Suprapubic skin (tissue), 4 donors: Measurements from ENCODE around the gene PRKACA. TPM values are rescaled to one million over a fixed set of nuclear protein-coding genes. Genes with fewer than 3 reads are reported as not detected.

Experiments
- DNase-seq, 2 donors: peaks; one replicate each; pipeline ENCODE4 v3.0.0-alpha.2; 2019; ENCODE audit warnings: low spot score in 2 of 2
- H3K27ac ChIP-seq: fragments of 200-600 bp; sonication (generic); one replicate; pipeline ENCODE4 v1.5.1; 2019
- H3K27me3 ChIP-seq: fragments of 200-600 bp; sonication (generic); one replicate; pipeline ENCODE4 v1.5.1; 2019
- H3K36me3 ChIP-seq: fragments of 200-600 bp; sonication (generic); one replicate; pipeline ENCODE4 v1.5.1; 2019
- H3K4me1 ChIP-seq: fragments of 200-600 bp; sonication (generic); one replicate; pipeline ENCODE4 v1.5.1; 2019
- H3K4me3 ChIP-seq: fragments of 200-600 bp; sonication (generic); one replicate; pipeline ENCODE4 v1.5.1; 2019; ENCODE audit warnings: mild to moderate bottlenecking
- H3K9me3 ChIP-seq: fragments of 200-600 bp; sonication (generic); one replicate; pipeline ENCODE4 v1.5.1; 2019
- EP300 ChIP-seq: sonication (generic); formaldehyde crosslinking; IDR thresholded peaks from one replicate; pipeline ENCODE4 v1.6.1; 2017; ENCODE audit warnings: antibody characterized with exemption
- POLR2A ChIP-seq, 2 donors: fragments of 450-650 bp; IDR thresholded peaks; one replicate each; pipeline ENCODE4 v1.6.1; 2017; ENCODE audit warnings: antibody characterized with exemption in 2 of 2, mild to moderate bottlenecking in 2 of 2, moderate library complexity in 2 of 2
- POLR2AphosphoS5 ChIP-seq, 3 donors: sonication (generic); formaldehyde crosslinking; IDR thresholded peaks; one replicate each; pipeline ENCODE4 v1.6.1; 2017; ENCODE audit warnings: antibody characterized with exemption in 3 of 3
- WGBS: methylation state at CpG from one replicate; pipeline ENCODE4 v1.1.5; 2018; 5-methylcytosine and 5-hydroxymethylcytosine counted together
- total RNA-seq, 4 donors: library from RNA; depleted of rRNA; stranded (reverse); fragments of >200 nt; gene quantifications; one replicate each; pipeline ENCODE4 v1.1.0, GENCODE V29; 2016
- TF ChIP-seq, protein P1 (sequence below), 2 donors: fragments of 200-600 bp in 1 of 2; fragments of 450-650 bp in 1 of 2; sonication (generic) in 1 of 2; IDR thresholded peaks; one replicate each; pipeline ENCODE4 v1.5.1; 2016 to 2019; ENCODE audit warnings: antibody characterized with exemption in 2 of 2, mild to moderate bottlenecking in 1 of 2, moderate library complexity in 1 of 2

Gene PRKACA
- total RNA-seq, 4 donors from 2014 or later = 22.1 to 42.6 (median 31.2) TPM

DNA sequence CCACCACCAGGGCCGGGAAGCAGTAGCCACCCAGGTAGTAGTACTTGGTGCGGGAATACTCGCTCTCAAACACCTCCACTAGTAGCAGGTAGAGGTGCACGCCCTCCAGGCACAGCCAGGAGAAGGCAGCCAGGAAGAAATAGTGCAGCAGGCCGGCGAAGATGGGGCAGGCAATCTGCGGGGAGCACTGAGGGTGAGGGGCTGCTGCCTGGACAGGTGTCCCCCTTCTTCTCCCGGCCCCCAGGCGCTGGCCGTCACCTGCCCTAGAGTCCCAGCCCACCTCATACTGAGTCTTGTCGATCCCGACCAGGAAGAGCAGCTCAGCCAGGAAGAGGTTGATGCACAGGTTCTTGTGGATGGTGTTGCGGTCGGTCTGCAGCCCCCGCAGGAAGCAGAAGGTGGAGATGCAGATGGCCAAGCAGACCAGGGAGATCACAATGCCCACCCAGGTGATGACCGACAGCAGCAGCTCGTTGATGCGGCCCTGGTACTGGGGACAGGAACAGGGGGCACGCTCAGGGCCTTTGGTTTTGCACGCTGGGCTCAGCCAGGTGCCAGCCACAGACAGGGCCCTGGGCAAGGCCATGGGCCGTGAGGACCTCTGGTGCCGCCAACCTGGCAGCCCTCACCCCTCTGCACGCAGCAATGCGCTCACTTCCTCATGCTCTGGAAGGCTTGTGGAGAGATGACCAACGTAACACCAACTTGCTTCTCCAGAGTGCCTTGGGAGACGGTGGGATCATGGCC lies 39.6 kb upstream of the PRKACA start:
- H3K9me3 ChIP-seq = no peaks in the 10 kb centered on the region
- DNase-seq = no peak
- 91% methylated on average over 16 of the region's 26 CpGs for WGBS
- no peak overlapping the region for H3K27ac ChIP-seq
- H3K36me3 ChIP-seq = peaks cover 78% of the 10 kb centered on the region
- TF ChIP-seq, protein P1, sequence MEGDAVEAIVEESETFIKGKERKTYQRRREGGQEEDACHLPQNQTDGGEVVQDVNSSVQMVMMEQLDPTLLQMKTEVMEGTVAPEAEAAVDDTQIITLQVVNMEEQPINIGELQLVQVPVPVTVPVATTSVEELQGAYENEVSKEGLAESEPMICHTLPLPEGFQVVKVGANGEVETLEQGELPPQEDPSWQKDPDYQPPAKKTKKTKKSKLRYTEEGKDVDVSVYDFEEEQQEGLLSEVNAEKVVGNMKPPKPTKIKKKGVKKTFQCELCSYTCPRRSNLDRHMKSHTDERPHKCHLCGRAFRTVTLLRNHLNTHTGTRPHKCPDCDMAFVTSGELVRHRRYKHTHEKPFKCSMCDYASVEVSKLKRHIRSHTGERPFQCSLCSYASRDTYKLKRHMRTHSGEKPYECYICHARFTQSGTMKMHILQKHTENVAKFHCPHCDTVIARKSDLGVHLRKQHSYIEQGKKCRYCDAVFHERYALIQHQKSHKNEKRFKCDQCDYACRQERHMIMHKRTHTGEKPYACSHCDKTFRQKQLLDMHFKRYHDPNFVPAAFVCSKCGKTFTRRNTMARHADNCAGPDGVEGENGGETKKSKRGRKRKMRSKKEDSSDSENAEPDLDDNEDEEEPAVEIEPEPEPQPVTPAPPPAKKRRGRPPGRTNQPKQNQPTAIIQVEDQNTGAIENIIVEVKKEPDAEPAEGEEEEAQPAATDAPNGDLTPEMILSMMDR (IDR thresholded peaks at IDR 0.05) = no peak
- TF ChIP-seq POLR2A (IDR thresholded peaks at IDR 0.05) = no peak
- TF ChIP-seq POLR2AphosphoS5 (IDR thresholded peaks at IDR 0.05) = no peak
- no peak for TF ChIP-seq EP300
- H3K4me1 ChIP-seq = no peaks in the 10 kb centered on the region
- no peaks in the 10 kb centered on the region for H3K27me3 ChIP-seq
- H3K4me3 ChIP-seq = no peak overlapping the region

DNA sequence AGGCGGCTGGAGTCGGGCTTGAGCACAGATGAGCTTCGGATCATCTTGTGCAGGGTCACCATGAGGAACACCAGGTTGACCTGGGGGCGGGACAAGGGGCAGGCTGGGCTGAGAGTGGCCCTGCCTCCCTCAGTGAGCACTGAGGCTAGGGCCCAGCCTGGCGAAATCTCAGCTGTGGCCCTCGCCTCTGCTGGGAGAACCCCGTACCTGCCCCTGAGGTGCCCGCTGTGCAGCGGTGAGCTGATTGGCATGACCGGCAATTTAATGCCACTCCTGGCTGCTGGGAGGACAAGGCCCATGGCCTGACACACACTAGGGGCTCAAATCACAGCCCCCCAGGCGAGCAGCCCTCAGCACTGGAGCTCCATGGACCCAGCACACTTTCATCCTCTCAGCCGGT lies 38.6 kb upstream of the PRKACA start:
- DNase-seq = no peak
- Histone ChIP-seq H3K36me3 (peaks cover 77% of the 10 kb centered on the region), H3K9me3 (no peaks in the 10 kb centered on the region), H3K27me3 (no peaks in the 10 kb centered on the region), H3K4me3 (no peak overlapping the region), H3K27ac (no peak overlapping the region), H3K4me1 (no peaks in the 10 kb centered on the region)
- WGBS = 89% methylated on average over 9 of the region's 12 CpGs
- TF ChIP-seq POLR2A (IDR thresholded peaks at IDR 0.05) (no peak), POLR2AphosphoS5 (IDR thresholded peaks at IDR 0.05) (no peak), EP300 (no peak)
- TF ChIP-seq, protein P1 (IDR thresholded peaks at IDR 0.05) = no peak

DNA sequence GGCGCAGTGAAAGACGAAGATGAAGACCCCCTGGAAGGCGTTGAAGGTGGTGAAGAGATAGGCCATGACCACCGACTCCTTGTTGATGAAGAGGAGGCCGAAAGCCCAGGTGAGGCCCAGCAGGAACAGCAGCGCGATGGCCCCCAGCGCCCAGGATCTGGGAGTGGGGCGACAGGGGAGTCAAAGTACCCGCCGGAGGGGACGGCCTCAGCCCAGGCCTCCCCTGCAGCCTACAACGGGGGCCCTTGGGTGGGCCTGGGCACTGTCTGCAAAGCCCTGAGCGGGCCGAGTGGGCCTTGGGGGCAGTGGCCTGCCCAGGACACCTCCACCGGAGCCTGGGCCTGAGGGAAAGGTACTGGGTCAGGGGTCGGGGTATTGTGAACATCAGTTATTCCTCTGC lies 37.8 kb upstream of the PRKACA start:
- H3K27me3 ChIP-seq = no peaks in the 10 kb centered on the region
- no peak overlapping the region for H3K27ac ChIP-seq
- no peak for DNase-seq
- H3K9me3 ChIP-seq = no peaks in the 10 kb centered on the region
- no peak overlapping the region for H3K4me3 ChIP-seq
- TF ChIP-seq POLR2AphosphoS5 (IDR thresholded peaks at IDR 0.05) (no peak), EP300 (no peak), POLR2A (IDR thresholded peaks at IDR 0.05) (no peak)
- TF ChIP-seq, protein P1 (IDR thresholded peaks at IDR 0.05) = no peak
- peaks cover 77% of the 10 kb centered on the region for H3K36me3 ChIP-seq
- H3K4me1 ChIP-seq = peaks cover 3% of the 10 kb centered on the region
- WGBS = 96% methylated on average over 17 of the region's 17 CpGs

DNA sequence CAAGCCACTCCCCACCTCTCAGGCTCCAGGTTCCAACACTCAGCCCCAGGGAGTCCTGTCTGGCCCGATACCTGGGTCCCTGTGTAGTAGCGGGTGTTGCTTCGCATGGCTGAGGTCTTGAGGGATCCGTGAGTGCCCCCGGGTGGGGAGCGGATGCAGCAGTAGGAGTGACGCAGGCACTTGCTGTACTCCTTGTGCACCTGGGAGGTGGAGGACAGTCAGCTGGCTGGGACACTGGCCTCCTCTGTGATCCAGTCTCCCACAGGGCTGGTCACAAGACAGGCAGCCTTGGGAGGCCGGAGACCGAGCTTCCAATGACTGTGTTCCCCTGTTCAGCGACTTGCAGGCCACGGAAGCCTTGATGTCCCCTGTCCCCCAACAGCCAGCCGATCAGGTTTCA lies 35.2 kb upstream of the PRKACA start:
- Histone ChIP-seq H3K27ac (no peak overlapping the region), H3K9me3 (no peaks in the 10 kb centered on the region), H3K4me3 (no peak overlapping the region), H3K27me3 (no peaks in the 10 kb centered on the region), H3K4me1 (peaks cover 30% of the 10 kb centered on the region), H3K36me3 (peaks cover 55% of the 10 kb centered on the region)
- TF ChIP-seq EP300 (no peak), POLR2AphosphoS5 (IDR thresholded peaks at IDR 0.05) (no peak), POLR2A (IDR thresholded peaks at IDR 0.05) (no peak)
- TF ChIP-seq, protein P1 (IDR thresholded peaks at IDR 0.05) = no peak
- DNase-seq = no peak
- 86% methylated on average over 8 of the region's 12 CpGs for WGBS

DNA sequence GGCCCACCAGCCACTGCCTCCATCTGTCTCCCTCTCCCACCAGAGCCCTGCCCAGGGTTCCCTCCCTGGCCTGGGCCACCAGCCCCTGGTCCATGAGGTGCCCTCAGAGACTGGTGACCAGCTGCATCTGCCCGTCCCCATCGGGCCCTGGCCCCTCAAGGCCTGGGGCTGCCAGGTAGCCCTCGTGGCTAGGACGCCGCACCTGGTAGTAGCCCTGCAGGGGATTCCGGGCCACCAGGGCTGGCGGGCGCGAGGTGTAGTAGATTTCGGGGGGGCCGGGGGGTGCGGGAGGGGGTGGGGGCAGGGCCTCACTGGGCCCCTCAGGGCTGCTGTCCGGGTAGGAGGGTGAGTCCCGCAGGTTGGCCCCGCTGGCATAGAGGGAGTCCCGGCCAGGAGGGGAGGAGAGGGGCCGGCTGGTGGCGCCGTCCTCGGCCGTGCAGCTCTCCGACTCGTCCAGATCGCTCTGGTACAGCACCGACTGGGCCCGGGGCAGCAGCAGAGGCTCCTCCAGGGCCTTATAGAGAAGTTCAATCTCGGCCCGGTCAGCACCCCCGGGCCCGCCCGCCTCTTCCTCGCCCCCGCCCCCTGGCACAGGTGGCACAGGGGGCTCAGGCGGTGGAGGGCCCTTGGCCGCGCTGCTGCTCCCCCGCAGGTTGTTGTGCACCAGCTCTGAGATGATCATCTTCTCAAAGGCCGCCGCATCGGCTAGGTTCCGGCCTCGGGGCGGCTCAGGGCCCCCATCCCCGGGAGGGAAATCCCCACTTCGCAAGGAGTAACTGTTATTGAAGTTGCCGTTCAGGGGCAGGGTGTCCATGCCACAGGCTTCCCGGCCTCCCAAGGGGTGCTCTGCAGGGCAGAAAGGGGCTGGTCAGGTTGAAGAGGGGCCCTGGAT lies 33.5 kb upstream of the PRKACA start:
- H3K4me3 ChIP-seq = no peak overlapping the region
- peaks cover 37% of the 10 kb centered on the region for H3K4me1 ChIP-seq
- DNase-seq = no peak
- H3K36me3 ChIP-seq = peaks cover 38% of the 10 kb centered on the region
- TF ChIP-seq EP300 = no peak
- TF ChIP-seq, protein P1 (IDR thresholded peaks at IDR 0.05) = no peak
- no peak for TF ChIP-seq POLR2A (IDR thresholded peaks at IDR 0.05)
- TF ChIP-seq POLR2AphosphoS5 (IDR thresholded peaks at IDR 0.05) = no peak
- 89% methylated on average over 21 of the region's 47 CpGs for WGBS
- no peaks in the 10 kb centered on the region for H3K27me3 ChIP-seq
- no peak overlapping the region for H3K27ac ChIP-seq
- H3K9me3 ChIP-seq = no peaks in the 10 kb centered on the region
